WTC11 (cell line): ENCODE results near the gene CBFA2T2. TPM values are rescaled to one million over a fixed set of nuclear protein-coding genes. Genes with fewer than 3 reads are reported as not detected.

Experiments used
- ATAC-seq: fragments of 200-7000 bp; cut with Tn5 transposase; 2 replicates; pipeline ENCODE4 v1.10.0; 2021; ENCODE audit warnings: mild to moderate bottlenecking, moderate library complexity
- CTCF ChIA-PET: fragments of 300-600 bp; sonication (Branson Sonifier 250); formaldehyde crosslinking; loops from one replicate; lab custom pipeline; 2021; ENCODE audit warnings: antibody characterized with exemption; lab: Charles Lee
- POLR2A ChIA-PET: fragments of 350-600 bp; sonication (Branson Sonifier 250); formaldehyde crosslinking; loops from one replicate; lab custom pipeline; 2021; ENCODE audit warnings: antibody characterized with exemption; lab: Charles Lee
- DNase-seq: peaks from one replicate; pipeline ENCODE4 v3.0.0; 2021; ENCODE audit warnings: low spot score
- H3K27ac Mint-ChIP-seq: 2 replicates; pipeline ENCODE4 v1.8.0; 2021; ENCODE audit warnings: mixed read lengths
- H3K27me3 Mint-ChIP-seq: 2 replicates; pipeline ENCODE4 v1.8.0; 2021; ENCODE audit warnings: low read depth, mild to moderate bottlenecking, moderate library complexity, mixed read lengths
- H3K36me3 Mint-ChIP-seq: 2 replicates; pipeline ENCODE4 v1.8.0; 2021; ENCODE audit warnings: mixed read lengths
- H3K4me1 Mint-ChIP-seq: 2 replicates; pipeline ENCODE4 v1.8.0; 2022; ENCODE audit warnings: mixed read lengths
- H3K4me3 Mint-ChIP-seq: 2 replicates; pipeline ENCODE4 v1.8.0; 2021; ENCODE audit warnings: mild to moderate bottlenecking, moderate library complexity, mixed read lengths
- H3K9me3 Mint-ChIP-seq: 2 replicates; pipeline ENCODE4 v1.8.0; 2021; ENCODE audit warnings: mixed read lengths
- FOXK1 ChIP-seq: sonication (generic); formaldehyde crosslinking; IDR thresholded peaks from 2 replicates; pipeline ENCODE4 v1.8.0; 2022; ENCODE audit warnings: mild to moderate bottlenecking, moderate library complexity, missing genetic modification reagents
- GRHL2 ChIP-seq: fragments of 250-450 bp; sonication (Bioruptor Pico); IDR thresholded peaks from 2 replicates; pipeline ENCODE4 v1.8.0; 2022; ENCODE audit warnings: mild to moderate bottlenecking, moderate library complexity; ENCODE audit not compliant: insufficient replicate concordance, severe bottlenecking
- GTF2I ChIP-seq: fragments of 250-450 bp; sonication (Bioruptor Pico); conservative IDR thresholded peaks from 2 replicates; pipeline ENCODE4 v1.4.0; 2021; ENCODE audit warnings: mild to moderate bottlenecking
- NFE2L1 ChIP-seq: sonication (generic); formaldehyde crosslinking; IDR thresholded peaks from 2 replicates; pipeline ENCODE4 v1.8.1; 2023; ENCODE audit warnings: missing genetic modification reagents
- NR1H2 ChIP-seq: sonication (generic); formaldehyde crosslinking; IDR thresholded peaks from 2 replicates; pipeline ENCODE4 v1.9.0; 2021; ENCODE audit warnings: mild to moderate bottlenecking, moderate library complexity, missing genetic modification reagents
- OVOL2 ChIP-seq: fragments of 250-450 bp; sonication (Bioruptor Pico); IDR thresholded peaks from 2 replicates; pipeline ENCODE4 v1.9.0; 2021; ENCODE audit warnings: mild to moderate bottlenecking, borderline replicate concordance
- SMAD4 ChIP-seq: sonication (generic); formaldehyde crosslinking; IDR thresholded peaks from 2 replicates; pipeline ENCODE4 v1.8.0; 2022; ENCODE audit warnings: mild to moderate bottlenecking, missing genetic modification reagents
- SP1 ChIP-seq: sonication (generic); formaldehyde crosslinking; conservative IDR thresholded peaks from 2 replicates; pipeline ENCODE4 v1.8.1; 2022; ENCODE audit warnings: missing genetic modification reagents
- TP53 ChIP-seq: sonication (generic); formaldehyde crosslinking; IDR thresholded peaks from 2 replicates; pipeline ENCODE4 v1.8.1; 2023; ENCODE audit warnings: mild to moderate bottlenecking, missing genetic modification reagents
- ZNF232 ChIP-seq: sonication (generic); formaldehyde crosslinking; IDR thresholded peaks from 2 replicates; pipeline ENCODE4 v1.8.0; 2022; ENCODE audit warnings: mild to moderate bottlenecking, missing genetic modification reagents
- total RNA-seq: library from RNA; stranded (reverse); gene quantifications from 3 replicates; pipeline ENCODE4 v1.2.3, GENCODE V29; 2021
- TF ChIP-seq, protein P1 (sequence below): sonication (generic); formaldehyde crosslinking; IDR thresholded peaks from 2 replicates; pipeline ENCODE4 v1.8.1; 2023; ENCODE audit warnings: mild to moderate bottlenecking, missing genetic modification reagents, borderline replicate concordance
- TF ChIP-seq, protein P2 (sequence below): fragments of 250-450 bp; sonication (Bioruptor Pico); IDR thresholded peaks from 2 replicates; pipeline ENCODE4 v1.9.0; 2021; ENCODE audit warnings: mild to moderate bottlenecking
- TF ChIP-seq, protein P3 (sequence below): sonication (generic); formaldehyde crosslinking; IDR thresholded peaks from 2 replicates; pipeline ENCODE4 v1.8.1; 2023; ENCODE audit warnings: mild to moderate bottlenecking, missing genetic modification reagents, moderate library complexity
- TF ChIP-seq, protein P4 (sequence below): sonication (generic); formaldehyde crosslinking; conservative IDR thresholded peaks from 2 replicates; pipeline ENCODE4 v1.8.1; 2023; ENCODE audit warnings: mild to moderate bottlenecking, low read depth, missing genetic modification reagents, moderate library complexity
- TF ChIP-seq, protein P5 (sequence below): fragments of 250-450 bp; sonication (Bioruptor Pico); IDR thresholded peaks from 2 replicates; pipeline ENCODE4 v2.1.2; 2022; ENCODE audit warnings: mild to moderate bottlenecking, moderate library complexity
- TF ChIP-seq, protein P6 (sequence below): sonication (generic); formaldehyde crosslinking; IDR thresholded peaks from 2 replicates; pipeline ENCODE4 v1.8.1; 2022; ENCODE audit warnings: low read depth, missing genetic modification reagents, borderline replicate concordance

The CBFA2T2 gene
- total RNA-seq, 1 experiment from 2014 or later: 22.1 TPM

DNA sequence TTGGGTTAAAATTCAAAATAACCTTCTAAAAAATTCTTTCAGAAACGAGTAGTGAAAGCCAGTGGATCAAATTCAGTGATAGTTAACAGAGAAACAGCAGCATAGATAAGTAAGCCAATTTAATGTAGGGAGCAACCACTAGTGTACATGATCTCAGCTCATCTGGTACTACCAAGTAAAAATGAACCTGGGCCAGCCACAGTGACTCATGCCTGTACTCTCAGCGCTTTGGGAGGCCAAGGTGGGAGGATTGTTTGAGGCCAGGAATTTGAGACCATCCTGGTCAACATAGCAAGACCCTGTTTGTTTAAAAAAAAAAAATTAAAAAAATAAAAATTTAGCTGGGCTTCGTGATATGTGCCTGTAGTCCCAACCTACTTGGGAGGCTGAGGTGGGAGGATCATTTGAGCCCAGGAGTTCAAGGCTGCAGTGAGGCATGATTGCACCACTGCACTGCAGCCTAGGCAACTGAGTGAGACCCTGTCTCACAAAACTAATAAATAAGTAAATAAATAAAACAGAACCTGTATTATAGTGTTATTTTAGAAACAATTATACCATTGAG lies 32.4 kb downstream of the CBFA2T2 start:
- Mint-ChIP-seq H3K36me3 (no peaks in the 10 kb centered on the region; the same call in 1 of the 2 replicates), H3K27me3 (no peaks in the 10 kb centered on the region), H3K27ac (no peak overlapping the region), H3K4me3 (no peak overlapping the region), H3K4me1 (peaks cover 7% of the 10 kb centered on the region), H3K9me3 (no peaks in the 10 kb centered on the region)
- no peak for DNase-seq
- no peak for TF ChIP-seq OVOL2 (CRISPR knock-in tag)
- TF ChIP-seq ZNF232 (CRISPR knock-in tag): no peak
- TF ChIP-seq SMAD4 (CRISPR knock-in tag): no peak
- no peak for TF ChIP-seq FOXK1
- TF ChIP-seq NFE2L1 (CRISPR knock-in tag): no peak
- TF ChIP-seq, protein P1, sequence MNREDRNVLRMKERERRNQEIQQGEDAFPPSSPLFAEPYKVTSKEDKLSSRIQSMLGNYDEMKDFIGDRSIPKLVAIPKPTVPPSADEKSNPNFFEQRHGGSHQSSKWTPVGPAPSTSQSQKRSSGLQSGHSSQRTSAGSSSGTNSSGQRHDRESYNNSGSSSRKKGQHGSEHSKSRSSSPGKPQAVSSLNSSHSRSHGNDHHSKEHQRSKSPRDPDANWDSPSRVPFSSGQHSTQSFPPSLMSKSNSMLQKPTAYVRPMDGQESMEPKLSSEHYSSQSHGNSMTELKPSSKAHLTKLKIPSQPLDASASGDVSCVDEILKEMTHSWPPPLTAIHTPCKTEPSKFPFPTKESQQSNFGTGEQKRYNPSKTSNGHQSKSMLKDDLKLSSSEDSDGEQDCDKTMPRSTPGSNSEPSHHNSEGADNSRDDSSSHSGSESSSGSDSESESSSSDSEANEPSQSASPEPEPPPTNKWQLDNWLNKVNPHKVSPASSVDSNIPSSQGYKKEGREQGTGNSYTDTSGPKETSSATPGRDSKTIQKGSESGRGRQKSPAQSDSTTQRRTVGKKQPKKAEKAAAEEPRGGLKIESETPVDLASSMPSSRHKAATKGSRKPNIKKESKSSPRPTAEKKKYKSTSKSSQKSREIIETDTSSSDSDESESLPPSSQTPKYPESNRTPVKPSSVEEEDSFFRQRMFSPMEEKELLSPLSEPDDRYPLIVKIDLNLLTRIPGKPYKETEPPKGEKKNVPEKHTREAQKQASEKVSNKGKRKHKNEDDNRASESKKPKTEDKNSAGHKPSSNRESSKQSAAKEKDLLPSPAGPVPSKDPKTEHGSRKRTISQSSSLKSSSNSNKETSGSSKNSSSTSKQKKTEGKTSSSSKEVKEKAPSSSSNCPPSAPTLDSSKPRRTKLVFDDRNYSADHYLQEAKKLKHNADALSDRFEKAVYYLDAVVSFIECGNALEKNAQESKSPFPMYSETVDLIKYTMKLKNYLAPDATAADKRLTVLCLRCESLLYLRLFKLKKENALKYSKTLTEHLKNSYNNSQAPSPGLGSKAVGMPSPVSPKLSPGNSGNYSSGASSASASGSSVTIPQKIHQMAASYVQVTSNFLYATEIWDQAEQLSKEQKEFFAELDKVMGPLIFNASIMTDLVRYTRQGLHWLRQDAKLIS (CRISPR knock-in tag): no peak
- TF ChIP-seq, protein P2, sequence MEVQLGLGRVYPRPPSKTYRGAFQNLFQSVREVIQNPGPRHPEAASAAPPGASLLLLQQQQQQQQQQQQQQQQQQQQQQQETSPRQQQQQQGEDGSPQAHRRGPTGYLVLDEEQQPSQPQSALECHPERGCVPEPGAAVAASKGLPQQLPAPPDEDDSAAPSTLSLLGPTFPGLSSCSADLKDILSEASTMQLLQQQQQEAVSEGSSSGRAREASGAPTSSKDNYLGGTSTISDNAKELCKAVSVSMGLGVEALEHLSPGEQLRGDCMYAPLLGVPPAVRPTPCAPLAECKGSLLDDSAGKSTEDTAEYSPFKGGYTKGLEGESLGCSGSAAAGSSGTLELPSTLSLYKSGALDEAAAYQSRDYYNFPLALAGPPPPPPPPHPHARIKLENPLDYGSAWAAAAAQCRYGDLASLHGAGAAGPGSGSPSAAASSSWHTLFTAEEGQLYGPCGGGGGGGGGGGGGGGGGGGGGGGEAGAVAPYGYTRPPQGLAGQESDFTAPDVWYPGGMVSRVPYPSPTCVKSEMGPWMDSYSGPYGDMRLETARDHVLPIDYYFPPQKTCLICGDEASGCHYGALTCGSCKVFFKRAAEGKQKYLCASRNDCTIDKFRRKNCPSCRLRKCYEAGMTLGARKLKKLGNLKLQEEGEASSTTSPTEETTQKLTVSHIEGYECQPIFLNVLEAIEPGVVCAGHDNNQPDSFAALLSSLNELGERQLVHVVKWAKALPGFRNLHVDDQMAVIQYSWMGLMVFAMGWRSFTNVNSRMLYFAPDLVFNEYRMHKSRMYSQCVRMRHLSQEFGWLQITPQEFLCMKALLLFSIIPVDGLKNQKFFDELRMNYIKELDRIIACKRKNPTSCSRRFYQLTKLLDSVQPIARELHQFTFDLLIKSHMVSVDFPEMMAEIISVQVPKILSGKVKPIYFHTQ (CRISPR knock-in tag): no peak
- no peak for TF ChIP-seq SP1 (CRISPR knock-in tag)
- TF ChIP-seq TP53: no peak
- TF ChIP-seq GTF2I (CRISPR knock-in tag): no peak
- TF ChIP-seq, protein P3, sequence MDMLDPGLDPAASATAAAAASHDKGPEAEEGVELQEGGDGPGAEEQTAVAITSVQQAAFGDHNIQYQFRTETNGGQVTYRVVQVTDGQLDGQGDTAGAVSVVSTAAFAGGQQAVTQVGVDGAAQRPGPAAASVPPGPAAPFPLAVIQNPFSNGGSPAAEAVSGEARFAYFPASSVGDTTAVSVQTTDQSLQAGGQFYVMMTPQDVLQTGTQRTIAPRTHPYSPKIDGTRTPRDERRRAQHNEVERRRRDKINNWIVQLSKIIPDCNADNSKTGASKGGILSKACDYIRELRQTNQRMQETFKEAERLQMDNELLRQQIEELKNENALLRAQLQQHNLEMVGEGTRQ (CRISPR knock-in tag): no peak
- no peak for TF ChIP-seq GRHL2
- TF ChIP-seq, protein P4, sequence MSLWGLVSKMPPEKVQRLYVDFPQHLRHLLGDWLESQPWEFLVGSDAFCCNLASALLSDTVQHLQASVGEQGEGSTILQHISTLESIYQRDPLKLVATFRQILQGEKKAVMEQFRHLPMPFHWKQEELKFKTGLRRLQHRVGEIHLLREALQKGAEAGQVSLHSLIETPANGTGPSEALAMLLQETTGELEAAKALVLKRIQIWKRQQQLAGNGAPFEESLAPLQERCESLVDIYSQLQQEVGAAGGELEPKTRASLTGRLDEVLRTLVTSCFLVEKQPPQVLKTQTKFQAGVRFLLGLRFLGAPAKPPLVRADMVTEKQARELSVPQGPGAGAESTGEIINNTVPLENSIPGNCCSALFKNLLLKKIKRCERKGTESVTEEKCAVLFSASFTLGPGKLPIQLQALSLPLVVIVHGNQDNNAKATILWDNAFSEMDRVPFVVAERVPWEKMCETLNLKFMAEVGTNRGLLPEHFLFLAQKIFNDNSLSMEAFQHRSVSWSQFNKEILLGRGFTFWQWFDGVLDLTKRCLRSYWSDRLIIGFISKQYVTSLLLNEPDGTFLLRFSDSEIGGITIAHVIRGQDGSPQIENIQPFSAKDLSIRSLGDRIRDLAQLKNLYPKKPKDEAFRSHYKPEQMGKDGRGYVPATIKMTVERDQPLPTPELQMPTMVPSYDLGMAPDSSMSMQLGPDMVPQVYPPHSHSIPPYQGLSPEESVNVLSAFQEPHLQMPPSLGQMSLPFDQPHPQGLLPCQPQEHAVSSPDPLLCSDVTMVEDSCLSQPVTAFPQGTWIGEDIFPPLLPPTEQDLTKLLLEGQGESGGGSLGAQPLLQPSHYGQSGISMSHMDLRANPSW (CRISPR knock-in tag): no peak
- TF ChIP-seq, protein P5, sequence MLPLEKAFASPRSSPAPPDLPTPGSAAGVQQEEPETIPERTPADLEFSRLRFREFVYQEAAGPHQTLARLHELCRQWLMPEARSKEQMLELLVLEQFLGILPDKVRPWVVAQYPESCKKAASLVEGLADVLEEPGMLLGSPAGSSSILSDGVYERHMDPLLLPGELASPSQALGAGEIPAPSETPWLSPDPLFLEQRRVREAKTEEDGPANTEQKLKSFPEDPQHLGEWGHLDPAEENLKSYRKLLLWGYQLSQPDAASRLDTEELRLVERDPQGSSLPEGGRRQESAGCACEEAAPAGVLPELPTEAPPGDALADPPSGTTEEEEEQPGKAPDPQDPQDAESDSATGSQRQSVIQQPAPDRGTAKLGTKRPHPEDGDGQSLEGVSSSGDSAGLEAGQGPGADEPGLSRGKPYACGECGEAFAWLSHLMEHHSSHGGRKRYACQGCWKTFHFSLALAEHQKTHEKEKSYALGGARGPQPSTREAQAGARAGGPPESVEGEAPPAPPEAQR (CRISPR knock-in tag): no peak
- no peak for TF ChIP-seq NR1H2
- TF ChIP-seq, protein P6, sequence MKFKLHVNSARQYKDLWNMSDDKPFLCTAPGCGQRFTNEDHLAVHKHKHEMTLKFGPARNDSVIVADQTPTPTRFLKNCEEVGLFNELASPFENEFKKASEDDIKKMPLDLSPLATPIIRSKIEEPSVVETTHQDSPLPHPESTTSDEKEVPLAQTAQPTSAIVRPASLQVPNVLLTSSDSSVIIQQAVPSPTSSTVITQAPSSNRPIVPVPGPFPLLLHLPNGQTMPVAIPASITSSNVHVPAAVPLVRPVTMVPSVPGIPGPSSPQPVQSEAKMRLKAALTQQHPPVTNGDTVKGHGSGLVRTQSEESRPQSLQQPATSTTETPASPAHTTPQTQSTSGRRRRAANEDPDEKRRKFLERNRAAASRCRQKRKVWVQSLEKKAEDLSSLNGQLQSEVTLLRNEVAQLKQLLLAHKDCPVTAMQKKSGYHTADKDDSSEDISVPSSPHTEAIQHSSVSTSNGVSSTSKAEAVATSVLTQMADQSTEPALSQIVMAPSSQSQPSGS (CRISPR knock-in tag): no peak
- ATAC-seq: no peak
- POLR2A ChIA-PET: no interaction called here
- CTCF ChIA-PET: no interaction called here
